ENCODE results near the gene ZNF226. TPM values are rescaled to one million over a fixed set of nuclear protein-coding genes. Genes with fewer than 3 reads are reported as not detected.
"Not testable (repeated sequence)": the region's sequence is repeated elsewhere in the genome, so short reads cannot be mapped to it uniquely, and the experiment has no call there.

The ZNF226 gene
- 31.8 TPM for polyA plus RNA-seq (ENCODE audit: insufficient read length)
- long read RNA-seq, donor 1, partial matches to known transcripts, result 0 of 7 reads
- long read RNA-seq, donor 1, other reads (novel, unspliced or antisense), result 0 of 7 reads
- long read RNA-seq, donor 2, partial matches to known transcripts, result 0 of 6 reads
- long read RNA-seq, donor 2, other reads (novel, unspliced or antisense), result 0 of 6 reads
- long read RNA-seq, donor 3, full-length matches to known transcripts, result 5 of 5 reads
- long read RNA-seq, donor 3, partial matches to known transcripts, result 0 of 5 reads
- long read RNA-seq, donor 3, other reads (novel, unspliced or antisense), result 0 of 5 reads
- long read RNA-seq, donor 4, partial matches to known transcripts, result 0 of 2 reads
- long read RNA-seq, donor 4, other reads (novel, unspliced or antisense), result 0 of 2 reads
- long read RNA-seq, donor 5, transcript ZNF226-201 (6 exons, 817 nt), result major isoform, 11 of 22 reads
- long read RNA-seq, donor 5, transcript ZNF226-218 (6 exons, 548 nt), result minor isoform, 6 of 22 reads
- long read RNA-seq, donor 5, partial matches to known transcripts, result 0 of 22 reads
- long read RNA-seq, donor 5, other reads (novel, unspliced or antisense), result 0 of 22 reads
- long read RNA-seq, donor 6, partial matches to known transcripts, result 0 of 5 reads
- long read RNA-seq, donor 6, other reads (novel, unspliced or antisense), result 0 of 5 reads
- long read RNA-seq, donor 7, full-length matches to known transcripts, result 10 of 10 reads
- long read RNA-seq, donor 7, partial matches to known transcripts, result 0 of 10 reads
- long read RNA-seq, donor 7, other reads (novel, unspliced or antisense), result 0 of 10 reads
- long read RNA-seq, donor 8, transcript ZNF226-201 (6 exons, 817 nt), result major isoform, 5 of 5 reads
- long read RNA-seq, donor 8, partial matches to known transcripts, result 0 of 5 reads
- long read RNA-seq, donor 8, other reads (novel, unspliced or antisense), result 0 of 5 reads

GRCh38 chr19:44164673-44165512 lies at the start of gene ZNF226:
Gene ZNF226, plus strand, starts transcription at chr19:44165100. Its CDS starts 4,981 bp downstream, at chr19:44170081.
- DNase-seq, result peak; percentile 96

- DNase-seq, result not testable (repeated sequence)
These were observed 43.7 kb upstream of the ZNF226 start for GRCh38 chr19:44121162-44121561.

GRCh38 chr19:44131955-44132354 lies 32.9 kb upstream of the ZNF226 start:
- no peak for DNase-seq

- peak; percentile 91 for DNase-seq
These were observed 23.5 kb upstream of the ZNF226 start, which contains the start of gene ZNF234 for GRCh38 chr19:44141191-44142058. Gene ZNF234, plus strand, starts transcription at chr19:44141554. Its CDS starts 3,079 bp downstream, at chr19:44144633.

GRCh38 chr19:44142059-44142433 lies 22.9 kb upstream of the ZNF226 start:
- DNase-seq, result no peak

- no peak for DNase-seq
These were observed 15.1 kb upstream of the ZNF226 start for GRCh38 chr19:44149776-44150175.

GRCh38 chr19:44151491-44151890 lies 13.4 kb upstream of the ZNF226 start:
- DNase-seq, result no peak

GRCh38 chr19:44156475-44156874 lies 8.4 kb upstream of the ZNF226 start:
- DNase-seq, result no peak

GRCh38 chr19:44163789-44164188 lies 1.1 kb upstream of the ZNF226 start:
- no peak for DNase-seq

- no peak for DNase-seq
These were observed 600 bp upstream of the ZNF226 start for GRCh38 chr19:44164327-44164672.

- not testable (repeated sequence) for DNase-seq
These were observed 5.8 kb downstream of the ZNF226 start for GRCh38 chr19:44170660-44171059.

GRCh38 chr19:44176590-44176989 lies 11.7 kb downstream of the ZNF226 start:
- no peak for DNase-seq

GRCh38 chr19:44180968-44181367 lies 16.1 kb downstream of the ZNF226 start:
- DNase-seq, result no peak

GRCh38 chr19:44182145-44182544 lies 17.2 kb downstream of the ZNF226 start:
- DNase-seq, result no peak

GRCh38 chr19:44190020-44190419 lies 25.1 kb downstream of the ZNF226 start:
- no peak for DNase-seq

- DNase-seq, result no peak
These were observed 27.2 kb downstream of the ZNF226 start for GRCh38 chr19:44192127-44192526.

- DNase-seq, result no peak
These were observed 31.9 kb downstream of the ZNF226 start for GRCh38 chr19:44196772-44197171.

- DNase-seq, result no peak
These were observed 37.6 kb downstream of the ZNF226 start for GRCh38 chr19:44202470-44202869.

- DNase-seq, result no peak
These were observed 38.1 kb downstream of the ZNF226 start for GRCh38 chr19:44202974-44203373.

GRCh38 chr19:44203877-44204276 lies 39.0 kb downstream of the ZNF226 start:
- DNase-seq, result not testable (repeated sequence)

GRCh38 chr19:44204772-44205171 lies 39.9 kb downstream of the ZNF226 start:
- DNase-seq, result no peak
